ENCODE measurements around the gene KCNQ2.

KCNQ2 gene

GRCh38 chr20:63432577-63433325 lies 39.7 kb downstream of the KCNQ2 start:
- no peak for DNase-seq

- DNase-seq = no peak
Observed at GRCh38 chr20:63431944-63432343, 40.5 kb downstream of the KCNQ2 start.

- no peak for DNase-seq
Observed at GRCh38 chr20:63430891-63431290, 41.6 kb downstream of the KCNQ2 start.

GRCh38 chr20:63429992-63430391 lies 42.5 kb downstream of the KCNQ2 start:
- no peak for DNase-seq

GRCh38 chr20:63428906-63429575 lies 43.4 kb downstream of the KCNQ2 start:
- DNase-seq = no peak

- no peak for DNase-seq
Observed at GRCh38 chr20:63427724-63428330, 44.6 kb downstream of the KCNQ2 start.

GRCh38 chr20:63427206-63427605 lies 45.2 kb downstream of the KCNQ2 start:
- DNase-seq = no peak

- DNase-seq = no peak
Observed at GRCh38 chr20:63425846-63426485, 46.5 kb downstream of the KCNQ2 start.

- no peak for DNase-seq
Observed at GRCh38 chr20:63424613-63425012, 47.8 kb downstream of the KCNQ2 start.

- DNase-seq = no peak
Observed at GRCh38 chr20:63423751-63424150, 48.7 kb downstream of the KCNQ2 start.

GRCh38 chr20:63422653-63423052 lies 49.8 kb downstream of the KCNQ2 start:
- DNase-seq = no peak

- DNase-seq = no peak
Observed at GRCh38 chr20:63421913-63422312, 50.5 kb downstream of the KCNQ2 start.

- no peak for DNase-seq
Observed at GRCh38 chr20:63421094-63421692, 51.3 kb downstream of the KCNQ2 start.

- DNase-seq = no peak
Observed at GRCh38 chr20:63420359-63421093, 51.9 kb downstream of the KCNQ2 start.

- DNase-seq = no peak
Observed at GRCh38 chr20:63419299-63419698, 53.2 kb downstream of the KCNQ2 start.

- DNase-seq = no peak
Observed at GRCh38 chr20:63418617-63419016, 53.8 kb downstream of the KCNQ2 start.

- DNase-seq = no peak
Observed at GRCh38 chr20:63417738-63418120, 54.7 kb downstream of the KCNQ2 start.

GRCh38 chr20:63417097-63417737 lies 55.2 kb downstream of the KCNQ2 start:
- DNase-seq = no peak

GRCh38 chr20:63416631-63417030 lies 55.8 kb downstream of the KCNQ2 start:
- no peak for DNase-seq

GRCh38 chr20:63415647-63416391 lies 56.6 kb downstream of the KCNQ2 start:
- no peak for DNase-seq

- DNase-seq = no peak
Observed at GRCh38 chr20:63414720-63415430, 57.6 kb downstream of the KCNQ2 start.
